SK-N-SH (cell line): Measurements from ENCODE around the gene UBE2C. TPM values are rescaled to one million over a fixed set of nuclear protein-coding genes. Genes with fewer than 3 reads are reported as not detected.
"Not testable (repeated sequence)": the region's sequence is repeated elsewhere in the genome, so short reads cannot be mapped to it uniquely, and the experiment has no call there.

Source experiments
- CTCF ChIA-PET: fragments of 300-600, 350-600 bp; formaldehyde crosslinking; extraction: SDS; loops from one replicate; lab custom pipeline; 2021; lab: Yijun Ruan, JAX
- POLR2A ChIA-PET: fragments of 350-600 bp; sonication (Branson Sonifier 250); formaldehyde crosslinking; extraction: SDS; loops from one replicate; lab custom pipeline; 2020; ENCODE audit warnings: antibody characterized with exemption, inconsistent platforms; lab: Yijun Ruan, JAX
- DNase-seq: peaks from one replicate; pipeline ENCODE4 v3.0.0; 2012
- H2AFZ ChIP-seq: fragments of 200-600 bp; sonication (generic); 2 replicates; pipeline ENCODE4 v1.8.1; 2016; ENCODE audit warnings: antibody characterized with exemption, mild to moderate bottlenecking, low read depth
- H3F3A ChIP-seq: fragments of 200-600 bp; sonication (generic); replicated peaks from 2 replicates; pipeline ENCODE3; 2016; ENCODE audit warnings: antibody characterized with exemption, mild to moderate bottlenecking; ENCODE audit not compliant: insufficient read depth
- H3K27ac ChIP-seq, 2 experiments: fragments of 200-500 bp in 1 of 2; fragments of 200-600 bp in 1 of 2; sonication (Bioruptor generic) in 1 of 2; sonication (generic), shearing (Covaris generic) in 1 of 2; 2 replicates each; pipeline versions ENCODE4 v1.5.1 to v1.6.1; 2014 to 2016; ENCODE audit warnings: low read depth in 2 of 2, inconsistent platforms in 1 of 2, low read length in 1 of 2, mild to moderate bottlenecking in 1 of 2, mixed read lengths in 1 of 2
- H3K27me3 ChIP-seq: fragments of 200-600 bp; sonication (generic), shearing (Covaris generic); 2 replicates; pipeline ENCODE4 v1.6.1; 2016; ENCODE audit warnings: mixed run types; ENCODE audit not compliant: insufficient read depth
- H3K36me3 ChIP-seq, 2 experiments: fragments of 200-500 bp in 1 of 2; fragments of 200-600 bp in 1 of 2; sonication (Bioruptor generic) in 1 of 2; sonication (generic) in 1 of 2; replicated peaks in 1 of 2; 2 replicates each; pipeline versions ENCODE3 to v1.5.1; 2014 to 2016; ENCODE audit warnings: low read length in 1 of 2, mild to moderate bottlenecking in 1 of 2; ENCODE audit not compliant: insufficient read depth in 2 of 2, control insufficient read depth in 1 of 2
- H3K4me1 ChIP-seq, 2 experiments: fragments of 200-500 bp in 1 of 2; fragments of 200-600 bp in 1 of 2; sonication (Bioruptor generic) in 1 of 2; sonication (generic), shearing (Covaris generic) in 1 of 2; 2 replicates each; pipeline versions ENCODE4 v1.5.1 to v1.6.1; 2014 to 2016; ENCODE audit warnings: low read depth in 1 of 2, low read length in 1 of 2, mixed run types in 1 of 2; ENCODE audit not compliant: insufficient read depth in 2 of 2, control insufficient read depth in 1 of 2
- H3K4me2 ChIP-seq: fragments of 200-600 bp; sonication (generic), shearing (Covaris generic); 2 replicates; pipeline ENCODE4 v1.6.1; 2017; ENCODE audit warnings: mixed run types
- H3K4me3 ChIP-seq, 2 experiments: fragments of 200-500 bp in 1 of 2; fragments of 200-600 bp in 1 of 2; sonication (Bioruptor generic) in 1 of 2; sonication (generic), shearing (Covaris generic) in 1 of 2; 2 replicates each; pipeline versions ENCODE4 v1.5.1 to v1.8.1; 2014 to 2016; ENCODE audit warnings: low read depth in 2 of 2, inconsistent platforms in 1 of 2, low read length in 1 of 2, mild to moderate bottlenecking in 1 of 2, mixed read lengths in 1 of 2, moderate library complexity in 1 of 2
- H3K79me2 ChIP-seq: fragments of 200-600 bp; sonication (generic); 2 replicates; pipeline ENCODE4 v1.8.1; 2017; ENCODE audit warnings: mild to moderate bottlenecking; ENCODE audit not compliant: insufficient read depth
- H3K9ac ChIP-seq: fragments of 200-600 bp; sonication (generic); 2 replicates; pipeline ENCODE4 v1.6.1; 2017; ENCODE audit warnings: mixed run types
- H3K9me2 ChIP-seq: fragments of 200-600 bp; sonication (generic); 2 replicates; pipeline ENCODE4 v1.6.1; 2017; ENCODE audit warnings: mixed run types
- H3K9me3 ChIP-seq: fragments of 200-600 bp; sonication (generic); 2 replicates; pipeline ENCODE4 v1.6.1; 2017; ENCODE audit warnings: mixed run types, mild to moderate bottlenecking, moderate library complexity
- H4K20me1 ChIP-seq: fragments of 200-600 bp; sonication (generic); 2 replicates; pipeline ENCODE4 v1.6.1; 2017; ENCODE audit warnings: mild to moderate bottlenecking, mixed run types; ENCODE audit not compliant: insufficient read depth
- ELF1 ChIP-seq: IDR thresholded peaks from 2 replicates; pipeline ENCODE4 v1.4.0; 2012
- EP300 ChIP-seq, 2 experiments: IDR thresholded peaks; 2 replicates each; pipeline versions ENCODE4 v1.4.0 to v1.6.1; 2012; ENCODE audit warnings: borderline replicate concordance in 1 of 2, low read depth in 1 of 2, low read length in 1 of 2
- MEF2A ChIP-seq: IDR thresholded peaks from 2 replicates; pipeline ENCODE4 v1.4.0; 2012; ENCODE audit warnings: low read depth, borderline replicate concordance
- RCOR1 ChIP-seq: fragments of 150-350 bp; IDR thresholded peaks from 2 replicates; pipeline ENCODE4 v1.6.1; 2017; ENCODE audit warnings: antibody characterized with exemption, low read length
- YY1 ChIP-seq: IDR thresholded peaks from 2 replicates; pipeline ENCODE4 v1.4.0; 2012; ENCODE audit warnings: low read depth, mild to moderate bottlenecking
- ZBTB33 ChIP-seq: IDR thresholded peaks from 2 replicates; pipeline ENCODE4 v1.4.0; 2012; ENCODE audit warnings: low read depth, borderline replicate concordance
- WGBS: methylation state at CpG from one replicate; pipeline ENCODE4 v1.1.6; 2017; ENCODE audit warnings: low lambda C conversion rate; 5-methylcytosine and 5-hydroxymethylcytosine counted together
- polyA plus RNA-seq, 3 experiments: library from polyadenylated mRNA; depleted of rRNA; stranded (reverse); fragments of >200 nt; gene quantifications; 2 replicates each; pipeline ENCODE4 v1.2.3, GENCODE V29; 2012
- TF ChIP-seq, protein P1 (sequence below): IDR thresholded peaks from 2 replicates; pipeline ENCODE4 v1.4.0; 2012; ENCODE audit warnings: low read depth
- TF ChIP-seq, protein P2 (sequence below): fragments of 200-600 bp; sonication (generic); IDR thresholded peaks from 2 replicates; pipeline ENCODE4 v1.6.1; 2017; ENCODE audit warnings: antibody characterized with exemption, mild to moderate bottlenecking, moderate library complexity

Gene UBE2C
- polyA plus RNA-seq, 1 of the 3 experiments (the other 2 are of a cell fraction), result 115 TPM

GRCh38 chr20:45796337-45797065, 15.9 kb upstream of the UBE2C start:
- no peak overlapping the region for H2AFZ ChIP-seq
- POLR2A ChIA-PET, result no interaction called here
- H3K9me2 ChIP-seq, result no peaks in the 10 kb centered on the region
- peaks cover 0 to 9% of the 10 kb centered on the region in 2 experiments; a peak in 2 of 4 replicates for H3K4me1 ChIP-seq
- peaks cover 24% of the 10 kb centered on the region for H3K79me2 ChIP-seq
- no peak overlapping the region for H3K27ac ChIP-seq
- CTCF ChIA-PET, result interaction anchor here (1.0 to 1.5 kb wide), 2 partner anchors 26 to 173 kb away, joined by 3 to 4 read pairs; no protein-coding TSS in a partner anchor
- no peak overlapping the region for H3K4me2 ChIP-seq
- TF ChIP-seq MEF2A, result no peak
- TF ChIP-seq, protein P1, sequence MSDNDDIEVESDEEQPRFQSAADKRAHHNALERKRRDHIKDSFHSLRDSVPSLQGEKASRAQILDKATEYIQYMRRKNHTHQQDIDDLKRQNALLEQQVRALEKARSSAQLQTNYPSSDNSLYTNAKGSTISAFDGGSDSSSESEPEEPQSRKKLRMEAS, result no peak
- no peak for TF ChIP-seq ZBTB33
- TF ChIP-seq YY1, result no peak
- TF ChIP-seq, protein P2, sequence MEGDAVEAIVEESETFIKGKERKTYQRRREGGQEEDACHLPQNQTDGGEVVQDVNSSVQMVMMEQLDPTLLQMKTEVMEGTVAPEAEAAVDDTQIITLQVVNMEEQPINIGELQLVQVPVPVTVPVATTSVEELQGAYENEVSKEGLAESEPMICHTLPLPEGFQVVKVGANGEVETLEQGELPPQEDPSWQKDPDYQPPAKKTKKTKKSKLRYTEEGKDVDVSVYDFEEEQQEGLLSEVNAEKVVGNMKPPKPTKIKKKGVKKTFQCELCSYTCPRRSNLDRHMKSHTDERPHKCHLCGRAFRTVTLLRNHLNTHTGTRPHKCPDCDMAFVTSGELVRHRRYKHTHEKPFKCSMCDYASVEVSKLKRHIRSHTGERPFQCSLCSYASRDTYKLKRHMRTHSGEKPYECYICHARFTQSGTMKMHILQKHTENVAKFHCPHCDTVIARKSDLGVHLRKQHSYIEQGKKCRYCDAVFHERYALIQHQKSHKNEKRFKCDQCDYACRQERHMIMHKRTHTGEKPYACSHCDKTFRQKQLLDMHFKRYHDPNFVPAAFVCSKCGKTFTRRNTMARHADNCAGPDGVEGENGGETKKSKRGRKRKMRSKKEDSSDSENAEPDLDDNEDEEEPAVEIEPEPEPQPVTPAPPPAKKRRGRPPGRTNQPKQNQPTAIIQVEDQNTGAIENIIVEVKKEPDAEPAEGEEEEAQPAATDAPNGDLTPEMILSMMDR, result no peak
- TF ChIP-seq ELF1, result no peak
- no peak for TF ChIP-seq EP300 (IDR thresholded peaks at IDR 0.05; ENCODE audit: borderline replicate concordance in 1 of 2, low read depth in 1 of 2, low read length in 1 of 2)
- TF ChIP-seq RCOR1, result no peak
- H4K20me1 ChIP-seq, result no peaks in the 10 kb centered on the region
- peaks cover 26 to 31% of the 10 kb centered on the region in 2 experiments for H3K36me3 ChIP-seq
- H3K4me3 ChIP-seq, result no peak overlapping the region
- no peaks in the 10 kb centered on the region for H3K27me3 ChIP-seq
- H3K9ac ChIP-seq, result no peak overlapping the region
- 96% methylated on average over 11 of the region's 11 CpGs for WGBS
- no peaks in the 10 kb centered on the region for H3K9me3 ChIP-seq
- DNase-seq, result no peak
- peaks cover 9% of the 10 kb centered on the region for H3F3A ChIP-seq

DNA sequence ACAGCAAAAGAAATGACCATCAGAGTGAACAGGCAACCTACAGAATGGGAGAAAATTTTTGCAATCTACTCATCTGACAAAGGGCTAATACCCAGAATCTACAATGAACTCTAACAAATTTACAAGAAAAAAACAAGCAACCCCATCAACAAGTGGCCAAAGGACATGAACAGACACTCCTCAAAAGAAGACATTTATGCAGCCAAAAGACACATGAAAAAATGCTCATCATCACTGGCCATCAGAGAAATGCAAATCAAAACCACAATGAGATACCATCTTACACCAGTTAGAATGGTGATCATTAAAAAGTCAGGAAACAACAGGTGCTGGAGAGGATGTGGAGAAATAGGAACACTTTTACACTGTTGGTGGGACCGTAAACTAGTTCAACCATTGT, 14.9 kb upstream of the UBE2C start:
- POLR2A ChIA-PET, H3K27me3 ChIP-seq: not testable (repeated sequence)

GRCh38 chr20:45797955-45798354, 14.5 kb upstream of the UBE2C start:
- H3K27ac ChIP-seq, H3K4me2 ChIP-seq, H3K9me2 ChIP-seq, POLR2A ChIA-PET, H3K27me3 ChIP-seq, H2AFZ ChIP-seq, H3K4me3 ChIP-seq, H3K9me3 ChIP-seq, H4K20me1 ChIP-seq, H3K4me1 ChIP-seq, DNase-seq, H3F3A ChIP-seq, H3K9ac ChIP-seq: not testable (repeated sequence)
- 98% methylated on average over 3 of the region's 3 CpGs for WGBS
- CTCF ChIA-PET, result interaction anchor here (1.0 to 2.1 kb wide), 6 partner anchors 8 to 86 kb away, joined by 4 to 13 read pairs (median 10); partner anchors contain the start of gene UBE2C
- H3K36me3 ChIP-seq, result peaks cover 40 to 46% of the 10 kb centered on the region in 2 experiments
- H3K79me2 ChIP-seq, result peaks cover 12% of the 10 kb centered on the region

More for the DNA sequence above, 14.9 kb upstream of the UBE2C start:
- H3K9ac ChIP-seq, H3K9me2 ChIP-seq, H3K4me1 ChIP-seq, H3K4me3 ChIP-seq, H4K20me1 ChIP-seq, H3F3A ChIP-seq, H2AFZ ChIP-seq, CTCF ChIA-PET, H3K4me2 ChIP-seq, H3K9me3 ChIP-seq, H3K27ac ChIP-seq, DNase-seq: not testable (repeated sequence)
- no CpG with 5 or more reads among the region's 1 CpG for WGBS
- Histone ChIP-seq H3K36me3 (peaks cover 36 to 42% of the 10 kb centered on the region in 2 experiments), H3K79me2 (peaks cover 16% of the 10 kb centered on the region)
